OCI-LY1 (cell line): ENCODE measurements around the gene SP2.

ENCODE experiments used
- CTCF ChIP-seq: fragments of 200-600 bp; sonication (generic), shearing (Covaris generic); IDR thresholded peaks from 2 replicates; pipeline ENCODE4 v1.5.1; 2017; ENCODE audit warnings: mild to moderate bottlenecking, antibody characterized with exemption, low read length, moderate library complexity, mixed read lengths
- EZH2 ChIP-seq: fragments of 200-600 bp; sonication (generic), shearing (Covaris generic); IDR thresholded peaks from 2 replicates; pipeline ENCODE4 v1.8.0; 2017; ENCODE audit warnings: borderline replicate concordance, mixed run types, mild to moderate bottlenecking, antibody characterized with exemption, low read length, moderate library complexity, mixed read lengths

GRCh38 chr17:47942096-47942510 lies 46.1 kb downstream of the SP2 start:
- TF ChIP-seq CTCF: no peak
- TF ChIP-seq EZH2: no peak
